ENCODE data around the gene SNIP1.

Gene SNIP1

DNA sequence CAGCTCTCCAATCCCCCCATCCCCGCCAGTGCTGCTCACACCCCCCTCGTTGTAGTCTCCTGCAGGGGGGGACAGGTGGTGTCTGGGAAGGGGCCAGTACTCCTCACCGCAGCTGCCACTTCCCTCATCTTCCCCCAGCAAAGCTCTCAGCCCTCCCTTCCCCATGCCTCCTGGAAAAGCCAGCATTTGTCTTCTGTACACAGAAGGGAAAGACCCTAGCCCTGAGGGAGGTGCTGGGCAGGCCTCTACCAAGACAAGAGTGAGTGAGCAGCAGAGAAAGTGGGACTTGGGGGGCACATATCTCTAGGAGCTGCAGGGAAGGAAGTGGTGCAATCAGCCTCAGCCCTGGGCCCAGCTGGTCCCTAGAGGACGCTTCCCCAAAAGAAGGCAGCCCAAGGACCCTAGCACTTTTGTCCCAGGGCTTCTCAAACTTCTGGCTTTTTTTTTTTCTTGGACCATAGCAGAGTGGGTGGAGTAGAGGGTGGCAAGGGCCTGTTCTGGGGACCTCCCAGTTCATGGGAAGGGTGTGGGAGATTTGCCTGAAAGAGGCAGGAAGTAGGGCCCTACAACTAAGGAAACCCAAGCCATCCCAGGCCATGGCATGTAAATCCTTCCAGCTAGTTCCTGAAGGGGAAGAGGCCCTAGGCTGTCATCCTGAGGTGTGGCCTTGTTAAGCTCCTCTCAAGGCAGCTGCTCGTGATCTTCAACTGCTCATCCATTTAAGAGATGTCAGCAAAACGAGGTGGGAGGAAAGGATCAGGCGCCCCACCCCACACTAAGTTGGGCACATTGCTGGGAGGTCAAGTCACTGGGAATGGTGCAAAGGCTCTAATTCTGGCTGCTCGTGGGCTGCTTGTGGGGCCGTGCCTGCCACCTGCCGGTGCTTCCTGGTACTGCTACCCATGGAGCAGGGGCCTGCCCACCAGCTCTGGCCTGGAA, 67.1 kb downstream of the SNIP1 start:
- peak; percentile 79 for DNase-seq (ENCODE audit: extremely low spot score)
- peak; percentile 93 for TF ChIP-seq CTCF (IDR thresholded peaks at IDR 0.05; ENCODE audit: control extremely low read depth, extremely low read depth, low read depth, missing control alignments)
- CTCF ChIA-PET: interaction anchor here (0.7 to 9.5 kb wide), 33 partner anchors 11 to 278 kb away, joined by 3 to 209 read pairs (median 5); partner anchors contain the start of genes EPHA10, GNL2, MEAF6 and ZC3H12A
- POLR2A ChIA-PET: interaction anchor here (0.6 to 8.6 kb wide), 5 partner anchors 10 to 586 kb away, joined by 3 to 112 read pairs (median 3); partner anchors contain the start of gene ZC3H12A

DNA sequence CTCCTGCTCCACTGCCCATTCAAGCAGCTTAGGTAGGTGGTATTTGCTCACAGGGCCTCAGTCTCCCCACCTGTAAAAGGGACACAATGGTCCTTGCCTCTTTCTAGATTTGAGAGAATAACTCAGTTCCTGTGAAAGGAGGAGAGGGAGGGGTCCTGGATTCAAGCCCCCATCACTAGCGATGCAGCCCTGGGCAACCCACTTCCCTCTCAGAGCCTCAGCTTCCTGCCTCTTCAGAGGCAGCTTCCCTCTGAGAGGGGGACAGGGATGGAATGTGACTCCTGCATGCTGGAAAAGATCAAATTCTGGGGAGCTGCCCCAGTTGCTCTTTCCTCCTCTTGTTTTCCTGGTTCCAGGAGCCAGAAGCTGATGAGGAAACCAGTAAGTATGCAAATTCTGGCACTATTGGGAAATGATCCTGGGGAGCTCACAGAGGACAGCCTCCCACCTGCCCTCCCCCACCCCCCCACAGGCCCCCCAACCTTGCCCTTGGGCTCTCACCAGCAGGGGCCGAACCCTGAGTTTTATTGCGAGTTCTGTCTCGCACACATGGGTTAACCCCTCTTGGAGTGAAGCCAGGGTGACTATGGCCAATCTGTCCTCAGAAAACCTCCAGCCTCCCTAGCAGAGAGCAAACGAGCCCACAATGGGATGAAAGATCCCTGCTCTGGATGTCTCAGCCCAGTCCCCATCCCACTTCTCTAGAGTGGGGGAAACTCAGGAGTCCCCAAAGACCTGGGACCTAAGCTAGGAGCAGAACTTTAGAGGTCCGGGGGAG, 68.0 kb downstream of the SNIP1 start:
- no peak for DNase-seq (ENCODE audit: extremely low spot score)
- POLR2A ChIA-PET: interaction anchor here (0.6 to 8.6 kb wide), 3 partner anchors 9 to 17 kb away, joined by 3 to 112 read pairs (median 3); partner anchors contain the start of gene ZC3H12A
- no peak for TF ChIP-seq CTCF (IDR thresholded peaks at IDR 0.05; ENCODE audit: control extremely low read depth, extremely low read depth, low read depth, missing control alignments)
- CTCF ChIA-PET: interaction anchor here (0.8 to 9.5 kb wide), 14 partner anchors 10 to 196 kb away, joined by 3 to 209 read pairs (median 18); partner anchors contain the start of genes MEAF6 and ZC3H12A
